ENCODE data around the gene PACS2.

- TF ChIP-seq CTCF (IDR thresholded peaks at IDR 0.05; ENCODE audit: extremely low read depth in 1 of 2, insufficient read depth in 1 of 2, low read depth in 1 of 2, low read length in 2 of 2) = no peak
- no peak for TF ChIP-seq POLR2A (IDR thresholded peaks at IDR 0.05; ENCODE audit: low read depth, low read length)
Measured at GRCh38 chr14:105292826-105293711, 21.5 kb upstream of the PACS2 start.
